Neural cell (in vitro differentiated cells): ENCODE measurements around the gene DCAF6. TPM values are rescaled to one million over a fixed set of nuclear protein-coding genes. Genes with fewer than 3 reads are reported as not detected.

Experiments
- H2AFZ ChIP-seq: fragments of 200-600, 300-800 bp; sonication (generic), shearing (Covaris generic); 2 replicates; pipeline ENCODE4 v1.6.0; 2014; ENCODE audit warnings: low read depth, mild to moderate bottlenecking, antibody characterized with exemption, low read length, moderate library complexity
- H3F3A ChIP-seq: fragments of 200-600 bp; shearing (Covaris generic); 2 replicates; pipeline ENCODE4 v1.6.1; 2016; ENCODE audit warnings: mild to moderate bottlenecking, moderate library complexity, mixed read lengths, antibody characterized with exemption, low read length; ENCODE audit not compliant: insufficient read depth, poor library complexity, severe bottlenecking
- H3K27ac ChIP-seq: fragments of 200-600, 300-800 bp; sonication (generic), shearing (Covaris generic); 2 replicates; pipeline ENCODE4 v1.5.1; 2014; ENCODE audit warnings: mild to moderate bottlenecking, low read length, moderate library complexity
- H3K27me3 ChIP-seq: fragments of 300-800, 200-600 bp; sonication (generic), shearing (Covaris generic); 2 replicates; pipeline ENCODE4 v1.6.0; 2014; ENCODE audit warnings: mild to moderate bottlenecking, low read depth, low read length, moderate library complexity; ENCODE audit not compliant: insufficient read depth
- H3K36me3 ChIP-seq: fragments of 300-800, 200-600 bp; sonication (generic), shearing (Covaris generic); 2 replicates; pipeline ENCODE4 v1.5.1; 2014; ENCODE audit warnings: mild to moderate bottlenecking, antibody characterized with exemption, low read length, moderate library complexity; ENCODE audit not compliant: insufficient read depth
- H3K4me2 ChIP-seq: fragments of 300-800, 200-600 bp; sonication (generic), shearing (Covaris generic); 2 replicates; pipeline ENCODE4 v1.6.0; 2014; ENCODE audit warnings: mild to moderate bottlenecking, low read length
- H3K4me3 ChIP-seq: fragments of 300-800, 200-600 bp; sonication (generic), shearing (Covaris generic); 2 replicates; pipeline ENCODE4 v1.5.1; 2014; ENCODE audit warnings: mild to moderate bottlenecking, low read length, moderate library complexity
- H3K79me2 ChIP-seq: fragments of 200-600 bp; shearing (Covaris generic); replicated peaks from 2 replicates; pipeline ENCODE4 v1.6.0; 2014; ENCODE audit warnings: mild to moderate bottlenecking, low read length, moderate library complexity; ENCODE audit not compliant: insufficient read depth
- H3K9ac ChIP-seq: fragments of 300-800, 200-600 bp; sonication (generic), shearing (Covaris generic); 2 replicates; pipeline ENCODE4 v1.6.1; 2016; ENCODE audit warnings: mild to moderate bottlenecking, low read length, mixed read lengths
- H3K9me2 ChIP-seq: fragments of 200-600 bp; shearing (Covaris generic); 2 replicates; pipeline ENCODE4 v1.6.1; 2016; ENCODE audit warnings: mild to moderate bottlenecking, low read length, mixed read lengths; ENCODE audit not compliant: insufficient read depth
- H3K9me3 ChIP-seq: fragments of 200-600, 300-800 bp; sonication (generic), shearing (Covaris generic); 2 replicates; pipeline ENCODE4 v1.6.1; 2016; ENCODE audit warnings: mild to moderate bottlenecking, mixed run types, low read length, moderate library complexity, mixed read lengths
- H4K20me1 ChIP-seq: fragments of 200-600 bp; shearing (Covaris generic); 2 replicates; pipeline ENCODE4 v1.6.1; 2016; ENCODE audit warnings: mild to moderate bottlenecking, mixed run types; ENCODE audit not compliant: insufficient read depth
- CTCF ChIP-seq: fragments of 450-650 bp; IDR thresholded peaks from 2 replicates; pipeline ENCODE4 v1.5.1; 2014; ENCODE audit warnings: antibody characterized with exemption, mild to moderate bottlenecking, moderate library complexity; ENCODE audit not compliant: poor library complexity, severe bottlenecking
- EP300 ChIP-seq: fragments of 450-650 bp; conservative IDR thresholded peaks from 2 replicates; pipeline ENCODE4 v1.6.1; 2014; ENCODE audit warnings: antibody characterized with exemption, mild to moderate bottlenecking, moderate library complexity; ENCODE audit not compliant: poor library complexity, severe bottlenecking
- EZH2 ChIP-seq: fragments of 200-600, 300-800 bp; shearing (Covaris generic), sonication (generic); IDR thresholded peaks from 2 replicates; pipeline ENCODE4 v1.6.1; 2014; ENCODE audit warnings: antibody characterized with exemption, low read length, borderline replicate concordance, mild to moderate bottlenecking; ENCODE audit not compliant: insufficient read depth, poor library complexity, severe bottlenecking
- MXI1 ChIP-seq: fragments of 450-650 bp; conservative IDR thresholded peaks from 2 replicates; pipeline ENCODE4 v1.6.1; 2014; ENCODE audit warnings: antibody characterized with exemption, mild to moderate bottlenecking; ENCODE audit not compliant: poor library complexity, severe bottlenecking
- POLR2AphosphoS5 ChIP-seq: IDR thresholded peaks from 2 replicates; pipeline ENCODE4 v1.6.1; 2012
- RAD21 ChIP-seq: fragments of 450-650 bp; conservative IDR thresholded peaks from 2 replicates; pipeline ENCODE4 v1.6.1; 2014; ENCODE audit warnings: antibody characterized with exemption, mild to moderate bottlenecking, moderate library complexity
- REST ChIP-seq: IDR thresholded peaks from 2 replicates; pipeline ENCODE4 v1.6.1; 2012; ENCODE audit warnings: borderline replicate concordance
- SMC3 ChIP-seq: fragments of 450-650 bp; conservative IDR thresholded peaks from 2 replicates; pipeline ENCODE4 v1.6.1; 2014; ENCODE audit warnings: antibody characterized with exemption, mild to moderate bottlenecking, moderate library complexity; ENCODE audit not compliant: poor library complexity
- TAF1 ChIP-seq: IDR thresholded peaks from 2 replicates; pipeline ENCODE4 v1.6.1; 2012; ENCODE audit warnings: low read depth
- polyA plus RNA-seq: library from polyadenylated mRNA; depleted of rRNA; stranded (reverse); fragments of >200 nt; gene quantifications from 2 replicates; pipeline ENCODE4 v1.2.3, GENCODE V29; 2014

The DCAF6 gene
- polyA plus RNA-seq, 1 donor from 2014 or later = 44.8 TPM

GRCh38 chr1:167949785-167950184 lies 13.3 kb downstream of the DCAF6 start:
- H3K27ac ChIP-seq = no peak overlapping the region
- H4K20me1 ChIP-seq = no peaks in the 10 kb centered on the region
- no peaks in the 10 kb centered on the region for H3F3A ChIP-seq
- H3K27me3 ChIP-seq = no peaks in the 10 kb centered on the region
- H3K4me3 ChIP-seq = no peak overlapping the region
- no peaks in the 10 kb centered on the region for H3K36me3 ChIP-seq
- H3K4me2 ChIP-seq = no peak overlapping the region
- H2AFZ ChIP-seq = no peak overlapping the region
- H3K79me2 ChIP-seq = peaks cover 20% of the 10 kb centered on the region
- no peaks in the 10 kb centered on the region for H3K9me2 ChIP-seq
- TF ChIP-seq REST = no peak
- no peak for TF ChIP-seq EP300
- no peak for TF ChIP-seq RAD21
- no peak for TF ChIP-seq EZH2
- TF ChIP-seq POLR2AphosphoS5 = no peak
- TF ChIP-seq TAF1 = no peak
- TF ChIP-seq MXI1 = no peak
- TF ChIP-seq SMC3 = no peak
- no peak for TF ChIP-seq CTCF
- no peak overlapping the region for H3K9ac ChIP-seq
- no peaks in the 10 kb centered on the region for H3K9me3 ChIP-seq

- TF ChIP-seq SMC3 (no peak), REST (no peak), RAD21 (no peak), CTCF (no peak), TAF1 (no peak), MXI1 (no peak), EZH2 (no peak), EP300 (no peak), POLR2AphosphoS5 (no peak)
- H3K79me2 ChIP-seq = peaks cover 17% of the 10 kb centered on the region
Observed at GRCh38 chr1:167950569-167950968, 14.1 kb downstream of the DCAF6 start.

More at GRCh38 chr1:167950569-167950968, 14.1 kb downstream of the DCAF6 start:
- H3K9me2 ChIP-seq = no peaks in the 10 kb centered on the region
- H3K9me3 ChIP-seq = no peaks in the 10 kb centered on the region
- no peaks in the 10 kb centered on the region for H4K20me1 ChIP-seq
- no peaks in the 10 kb centered on the region for H3F3A ChIP-seq
- H2AFZ ChIP-seq = no peak overlapping the region
- H3K4me2 ChIP-seq = no peak overlapping the region
- H3K27ac ChIP-seq = no peak overlapping the region
- H3K27me3 ChIP-seq = no peaks in the 10 kb centered on the region
- H3K36me3 ChIP-seq = no peaks in the 10 kb centered on the region
- H3K4me3 ChIP-seq = no peak overlapping the region
- no peak overlapping the region for H3K9ac ChIP-seq
